ENCODE results near the gene METTL25.

DNA sequence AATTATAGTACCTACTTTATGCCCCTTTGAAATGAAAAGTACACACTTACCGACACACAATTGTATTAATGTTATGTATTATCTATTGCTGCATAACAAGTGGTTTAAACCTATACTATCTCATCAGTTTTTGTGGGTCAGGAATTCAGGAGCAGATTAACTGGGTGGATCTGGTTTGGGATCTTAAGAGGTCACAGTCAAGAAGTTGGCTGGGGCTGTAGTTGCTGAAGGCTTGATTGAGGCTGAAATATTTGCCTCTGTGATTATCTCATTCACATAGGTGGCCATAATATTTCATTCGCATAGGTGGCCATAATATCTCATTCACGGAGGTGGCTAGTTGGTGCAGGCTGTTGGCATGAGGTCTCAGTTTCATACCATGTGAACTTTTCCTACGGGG lies 5.7 kb downstream of the METTL25 start:
- TF ChIP-seq CTCF (IDR thresholded peaks at IDR 0.05; ENCODE audit: low read length) (no peak), EZH2 (optimal IDR thresholded peaks at IDR 0.05; ENCODE audit: low read depth, low read length) (no peak)
